H1 (cell line): ENCODE data around the gene C3orf20. TPM values are rescaled to one million over a fixed set of nuclear protein-coding genes. Genes with fewer than 3 reads are reported as not detected.

Source experiments
- CTCF ChIA-PET: fragments of 300-600 bp; sonication (Branson Sonifier 250); formaldehyde crosslinking; loops from one replicate; lab custom pipeline; 2021; ENCODE audit not compliant: partially characterized antibody; lab: Charles Lee
- POLR2A ChIA-PET: fragments of 300-600 bp; sonication (Branson Sonifier 250); formaldehyde crosslinking; loops from one replicate; lab custom pipeline; 2021; ENCODE audit warnings: inconsistent platforms; ENCODE audit not compliant: partially characterized antibody; lab: Charles Lee
- DNase-seq, 2 experiments: peaks; one replicate each; pipeline versions ENCODE4 v3.0.0 to v3.0.0-alpha.2; 2010 to 2022; ENCODE audit warnings: low spot score in 2 of 2, low read depth in 1 of 2, mixed read lengths in 1 of 2
- FAIRE-seq: peaks from 2 replicates; lab custom pipeline; 2011; peaks lifted over from hg19 to GRCh38; lab: Jason Lieb, UNC
- H2AFZ ChIP-seq: 2 replicates; pipeline ENCODE4 v1.8.1; 2012; ENCODE audit warnings: low read length, inconsistent platforms
- H2AK5ac ChIP-seq: 2 replicates; pipeline ENCODE4 v1.6.1; 2013; ENCODE audit warnings: low read depth, low read length
- H2BK120ac ChIP-seq: replicated peaks from 2 replicates; pipeline ENCODE3; 2013; ENCODE audit warnings: low read depth, low read length, inconsistent platforms
- H2BK12ac ChIP-seq: 2 replicates; pipeline ENCODE4 v1.6.1; 2013; ENCODE audit warnings: low read depth, low read length
- H2BK15ac ChIP-seq: 2 replicates; pipeline ENCODE4 v1.6.1; 2013; ENCODE audit warnings: low read length
- H2BK20ac ChIP-seq: 2 replicates; pipeline ENCODE4 v1.6.1; 2013; ENCODE audit warnings: low read length
- H2BK5ac ChIP-seq: 2 replicates; pipeline ENCODE4 v1.6.1; 2013; ENCODE audit warnings: low read depth, low read length
- H3K14ac ChIP-seq: 2 replicates; pipeline ENCODE4 v1.6.1; 2013; ENCODE audit warnings: inconsistent platforms; ENCODE audit not compliant: insufficient read length
- H3K18ac ChIP-seq: 2 replicates; pipeline ENCODE4 v1.6.1; 2013; ENCODE audit warnings: low read length; ENCODE audit errors: extremely low read depth
- H3K23ac ChIP-seq: 2 replicates; pipeline ENCODE4 v1.6.1; 2013; ENCODE audit warnings: inconsistent platforms; ENCODE audit not compliant: insufficient read length
- H3K23me2 ChIP-seq: 2 replicates; pipeline ENCODE4 v1.6.1; 2013; ENCODE audit warnings: low read depth, low read length
- H3K27ac ChIP-seq: 2 replicates; pipeline ENCODE4 v1.6.1; 2011; ENCODE audit warnings: low read depth, low read length, inconsistent platforms
- H3K27me3 ChIP-seq, 4 experiments: replicated peaks in 1 of 4; 1 replicate in 1 of 4; 2 replicates in 3 of 4; pipeline versions ENCODE4 v1.6.1 to v1.8.1; 2011 to 2013; ENCODE audit warnings: low read length in 3 of 4, mild to moderate bottlenecking in 3 of 4, inconsistent platforms in 2 of 4, mixed read lengths in 2 of 4, moderate library complexity in 1 of 4; ENCODE audit not compliant: control insufficient read depth in 3 of 4, insufficient read depth in 3 of 4; ENCODE audit errors: extremely low read depth in 1 of 4
- H3K36me3 ChIP-seq, 4 experiments: 2 replicates each; pipeline versions ENCODE4 v1.6.1 to v1.8.1; 2011 to 2013; ENCODE audit warnings: mild to moderate bottlenecking in 4 of 4, low read length in 3 of 4, moderate library complexity in 2 of 4, control low read depth in 1 of 4, inconsistent platforms in 1 of 4; ENCODE audit not compliant: insufficient read depth in 4 of 4, control insufficient read depth in 2 of 4
- H3K4ac ChIP-seq: replicated peaks from 2 replicates; pipeline ENCODE3; 2013; ENCODE audit warnings: low read length, low read depth, mixed read lengths, inconsistent platforms; ENCODE audit not compliant: insufficient read length
- H3K4me1 ChIP-seq, 4 experiments: replicated peaks in 1 of 4; 1 replicate in 1 of 4; 2 replicates in 3 of 4; pipeline versions ENCODE4 v1.6.1 to v1.8.1; 2011 to 2013; ENCODE audit warnings: low read length in 3 of 4, inconsistent platforms in 2 of 4, mixed read lengths in 1 of 4; ENCODE audit not compliant: insufficient read depth in 4 of 4, control insufficient read depth in 3 of 4
- H3K4me2 ChIP-seq, 2 experiments: 2 replicates each; pipeline versions ENCODE4 v1.6.1 to v1.8.1; 2011 to 2013; ENCODE audit warnings: low read depth in 2 of 2, low read length in 2 of 2, control low read depth in 1 of 2, inconsistent platforms in 1 of 2, mild to moderate bottlenecking in 1 of 2; ENCODE audit not compliant: insufficient read depth in 1 of 2
- H3K4me3 ChIP-seq, 4 experiments: fragments of 200-600, 300-600 bp in 1 of 4; sonication (generic), shearing (Covaris generic), sonication (Bioruptor Twin) in 1 of 4; 2 replicates each; pipeline versions ENCODE4 v1.5.1 to v1.8.1; 2011 to 2016; ENCODE audit warnings: low read length in 4 of 4, low read depth in 3 of 4, control low read depth in 2 of 4, inconsistent platforms in 2 of 4, mild to moderate bottlenecking in 2 of 4, mixed read lengths in 1 of 4, moderate library complexity in 1 of 4; ENCODE audit not compliant: insufficient read depth in 2 of 4; ENCODE audit errors: extremely low read depth in 1 of 4
- H3K56ac ChIP-seq: replicated peaks from 2 replicates; pipeline ENCODE3; 2013; ENCODE audit warnings: low read depth, mild to moderate bottlenecking, mixed read lengths, low read length, inconsistent platforms; ENCODE audit not compliant: insufficient read length
- H3K79me1 ChIP-seq: 2 replicates; pipeline ENCODE4 v1.6.1; 2013; ENCODE audit warnings: low read depth, low read length, control low read depth
- H3K79me2 ChIP-seq, 2 experiments: 2 replicates each; pipeline versions ENCODE4 v1.6.1 to v1.8.1; 2012 to 2013; ENCODE audit warnings: low read length in 2 of 2, mild to moderate bottlenecking in 2 of 2, inconsistent platforms in 1 of 2; ENCODE audit not compliant: insufficient read depth in 2 of 2, control insufficient read depth in 1 of 2
- H3K9ac ChIP-seq, 4 experiments: replicated peaks in 1 of 4; 1 replicate in 1 of 4; 2 replicates in 3 of 4; pipeline versions ENCODE4 v1.6.1 to v1.8.1; 2011 to 2013; ENCODE audit warnings: low read depth in 3 of 4, low read length in 3 of 4, control low read depth in 2 of 4, mild to moderate bottlenecking in 2 of 4, moderate library complexity in 2 of 4, inconsistent platforms in 1 of 4; ENCODE audit errors: extremely low read depth in 1 of 4
- H3K9me3 ChIP-seq, 2 experiments: 2 replicates each; pipeline versions ENCODE4 v1.6.1 to v1.8.1; 2012 to 2013; ENCODE audit warnings: mild to moderate bottlenecking in 2 of 2, moderate library complexity in 2 of 2, control low read depth in 1 of 2, inconsistent platforms in 1 of 2, low read depth in 1 of 2, low read length in 1 of 2, mixed read lengths in 1 of 2; ENCODE audit not compliant: insufficient read depth in 2 of 2
- H4K20me1 ChIP-seq, 2 experiments: replicated peaks in 1 of 2; 2 replicates each; pipeline versions ENCODE3 to v1.8.1; 2011 to 2013; ENCODE audit warnings: inconsistent platforms in 2 of 2, low read length in 2 of 2, mild to moderate bottlenecking in 1 of 2; ENCODE audit not compliant: insufficient read depth in 2 of 2, control insufficient read depth in 1 of 2
- H4K5ac ChIP-seq: 2 replicates; pipeline ENCODE4 v1.6.1; 2013; ENCODE audit warnings: low read length, low read depth, mixed read lengths, inconsistent platforms; ENCODE audit not compliant: insufficient read length
- H4K8ac ChIP-seq: 2 replicates; pipeline ENCODE4 v1.8.0; 2013; ENCODE audit warnings: mild to moderate bottlenecking, moderate library complexity, low read length, inconsistent platforms; ENCODE audit not compliant: insufficient read depth; ENCODE audit errors: extremely low read depth
- H4K91ac ChIP-seq: replicated peaks from 2 replicates; pipeline ENCODE3; 2013; ENCODE audit warnings: low read length, mixed read lengths, inconsistent platforms; ENCODE audit not compliant: insufficient read length
- CBX5 ChIP-seq: fragments of 300-800, 300-1000 bp; sonication (generic); IDR thresholded peaks from 2 replicates; pipeline ENCODE4 v1.7.1; 2016; ENCODE audit warnings: antibody characterized with exemption, low read length, low read depth
- CHD1 ChIP-seq: IDR thresholded peaks from 2 replicates; pipeline ENCODE4 v1.6.1; 2012; ENCODE audit warnings: low read depth, low read length, improper control_type of control experiment
- CREB1 ChIP-seq: IDR thresholded peaks from 2 replicates; pipeline ENCODE4 v1.6.1; 2012; ENCODE audit warnings: inconsistent platforms
- CTBP2 ChIP-seq: IDR thresholded peaks from 2 replicates; pipeline ENCODE4 v1.7.0; 2011; ENCODE audit warnings: borderline replicate concordance, mild to moderate bottlenecking, moderate library complexity, mixed read lengths, low read length; ENCODE audit not compliant: insufficient read depth, insufficient read length
- KDM4A ChIP-seq: IDR thresholded peaks from one replicate; pipeline ENCODE4 v1.7.1; 2012; ENCODE audit warnings: low read depth, mild to moderate bottlenecking, moderate library complexity, low read length, inconsistent platforms; ENCODE audit not compliant: severe bottlenecking
- RBBP5 ChIP-seq: IDR thresholded peaks from 2 replicates; pipeline ENCODE4 v1.7.1; 2012; ENCODE audit warnings: low read depth, mild to moderate bottlenecking, inconsistent platforms, low read length, moderate library complexity, borderline replicate concordance
- RFX5 ChIP-seq: IDR thresholded peaks from 2 replicates; pipeline ENCODE4 v1.6.1; 2011; ENCODE audit warnings: low read depth, low read length, improper control_type of control experiment, borderline replicate concordance
- TCF12 ChIP-seq: IDR thresholded peaks from 2 replicates; pipeline ENCODE4 v1.6.1; 2011; ENCODE audit warnings: low read depth, mild to moderate bottlenecking, low read length
- WGBS, 2 experiments: shearing (Covaris generic) in 1 of 2; methylation state at CpG; one replicate each; pipeline versions ENCODE4 v1.1.6 to v1.1.7; 2013 to 2015; ENCODE audit warnings: low lambda C conversion rate in 2 of 2, mixed read lengths in 2 of 2, inconsistent platforms in 1 of 2, low coverage in 1 of 2, missing lambda C conversion rate in 1 of 2; ENCODE audit not compliant: insufficient replicate concordance in 2 of 2, insufficient coverage in 1 of 2, insufficient read length in 1 of 2; ENCODE audit errors: extremely low coverage in 1 of 2, missing lambda C conversion rate in 1 of 2; 5-methylcytosine and 5-hydroxymethylcytosine counted together
- polyA plus RNA-seq, 7 experiments: library from polyadenylated mRNA; depleted of rRNA in 3 of 7; stranded (reverse) in 5 of 7; unstranded in 2 of 7; fragments of >200 nt in 5 of 7; fragments of 200-250 nt in 2 of 7; gene quantifications; 1 replicate in 5 of 7; 2 replicates in 1 of 7; 4 replicates in 1 of 7; pipeline versions ENCODE4 v1.2.1 to v1.2.3, GENCODE V29; 2011 to 2013; ENCODE audit warnings: missing spikeins in 2 of 7, mixed read lengths in 2 of 7
- total RNA-seq: library from RNA; stranded (reverse); fragmentation: NEBNext Ultra II Directional; extraction: Animal tissue kit (Norgen Biotek cat#: 25700); gene quantifications from 2 replicates; pipeline ENCODE4 v1.2.1, GENCODE V29; 2021
- TF ChIP-seq, protein P1 (sequence below): IDR thresholded peaks from 2 replicates; pipeline ENCODE4 v1.6.1; 2011; ENCODE audit warnings: low read depth, mild to moderate bottlenecking, low read length; ENCODE audit not compliant: insufficient read depth

The C3orf20 gene
- total and polyA plus RNA-seq, 2 of the 8 experiments (the other 6 are each of a cell fraction or from before 2014, with no cell fraction given): not detected

DNA sequence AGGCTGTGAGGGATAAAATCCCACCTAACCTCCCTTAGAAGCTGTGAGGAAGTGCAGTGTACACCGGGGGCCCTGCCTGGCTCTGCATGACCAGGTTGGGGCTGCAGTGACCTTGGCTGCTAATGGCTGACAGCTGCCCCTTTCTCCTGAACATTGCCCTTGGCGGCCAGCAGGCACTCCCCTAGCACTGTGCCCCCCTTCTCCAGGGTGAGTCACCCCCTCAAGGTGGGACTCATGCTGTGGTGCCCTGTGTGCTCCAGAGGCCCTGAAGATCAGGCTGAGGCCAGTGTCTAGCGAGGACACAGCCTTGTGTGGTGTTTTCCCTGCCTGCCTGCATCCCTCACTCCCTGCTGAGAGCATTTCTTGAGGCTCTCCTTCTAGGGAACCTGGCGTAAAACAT is 122.8 kb downstream of the C3orf20 start:
- 83% methylated on average over 4 of the region's 4 CpGs; no CpG with 5 or more reads in 1 of the 2 experiments for WGBS, 2 experiments
- no peak overlapping the region for H3K56ac ChIP-seq
- no peaks in the 10 kb centered on the region for H3K79me2 ChIP-seq
- H3K27me3 ChIP-seq: no peaks in the 10 kb centered on the region; a peak in 2 of 7 replicates
- no peak overlapping the region for H2AFZ ChIP-seq
- no peaks in the 10 kb centered on the region for H3K79me1 ChIP-seq
- POLR2A ChIA-PET: interaction anchor here (1.0 kb wide), 1 partner anchor 14 kb away, joined by 3 read pairs; no protein-coding TSS in a partner anchor
- no peak overlapping the region for H2BK12ac ChIP-seq
- H3K36me3 ChIP-seq: no peaks in the 10 kb centered on the region
- no peak overlapping the region for H3K9ac ChIP-seq
- H3K23me2 ChIP-seq: no peaks in the 10 kb centered on the region
- no peak overlapping the region for H4K5ac ChIP-seq
- no peak overlapping the region for H4K8ac ChIP-seq
- H3K4me2 ChIP-seq: no peak overlapping the region
- FAIRE-seq (no peak), DNase-seq (no peak)
- H3K27ac ChIP-seq: no peak overlapping the region
- CTCF ChIA-PET: interaction anchor here (0.9 to 12.7 kb wide), 9 partner anchors 10 to 121 kb away, joined by 3 to 308 read pairs (median 8); no protein-coding TSS in a partner anchor
- no peak overlapping the region for H2BK120ac ChIP-seq
- H4K20me1 ChIP-seq: no peaks in the 10 kb centered on the region
- H2AK5ac ChIP-seq: no peak overlapping the region
- H3K14ac ChIP-seq: no peak overlapping the region
- no peaks in the 10 kb centered on the region for H3K9me3 ChIP-seq
- no peak overlapping the region for H4K91ac ChIP-seq
- H2BK15ac ChIP-seq: no peak overlapping the region
- H3K4ac ChIP-seq: no peak overlapping the region
- no peak overlapping the region for H3K18ac ChIP-seq
- H3K4me3 ChIP-seq: no peak overlapping the region
- no peak overlapping the region for H3K23ac ChIP-seq
- H3K4me1 ChIP-seq: peaks cover 0 to 8% (median 0%) of the 10 kb centered on the region in 4 experiments; a peak in 3 of 7 replicates
- no peak overlapping the region for H2BK20ac ChIP-seq
- no peak overlapping the region for H2BK5ac ChIP-seq
- TF ChIP-seq CTBP2: no peak
- TF ChIP-seq, protein P1, sequence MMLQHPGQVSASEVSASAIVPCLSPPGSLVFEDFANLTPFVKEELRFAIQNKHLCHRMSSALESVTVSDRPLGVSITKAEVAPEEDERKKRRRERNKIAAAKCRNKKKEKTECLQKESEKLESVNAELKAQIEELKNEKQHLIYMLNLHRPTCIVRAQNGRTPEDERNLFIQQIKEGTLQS: no peak
- TF ChIP-seq KDM4A: no peak
- no peak for TF ChIP-seq CHD1
- TF ChIP-seq CBX5: no peak
- no peak for TF ChIP-seq TCF12
- no peak for TF ChIP-seq RFX5
- no peak for TF ChIP-seq CREB1
- no peak for TF ChIP-seq RBBP5
